HepG2 (cell line): Measurements from ENCODE around the gene JMJD7.

ENCODE experiments used
- IRF2 ChIP-seq: IDR thresholded peaks from 2 replicates; pipeline ENCODE4 v1.6.1; 2018; ENCODE audit warnings: missing genetic modification reagents, missing compliant biosample characterization
- PAX8 ChIP-seq: sonication (generic); formaldehyde crosslinking; IDR thresholded peaks from 2 replicates; pipeline ENCODE4 v1.8.0; 2022; ENCODE audit warnings: mild to moderate bottlenecking, missing genetic modification reagents, borderline replicate concordance
- ZNF577 ChIP-seq: sonication (generic); formaldehyde crosslinking; IDR thresholded peaks from 2 replicates; pipeline ENCODE4 v1.4.0; 2020; ENCODE audit warnings: mild to moderate bottlenecking, low read depth, missing genetic modification reagents, borderline replicate concordance
- TF ChIP-seq, protein P1 (sequence below), 2 experiments: sonication (generic) in 1 of 2; formaldehyde crosslinking in 1 of 2; IDR thresholded peaks; 2 replicates each; pipeline versions ENCODE4 v1.6.1 to v1.9.0; 2014 to 2022; ENCODE audit warnings: antibody characterized with exemption in 1 of 2, borderline replicate concordance in 1 of 2, inconsistent platforms in 1 of 2, low read depth in 1 of 2, missing genetic modification reagents in 1 of 2
- TF ChIP-seq, protein P2 (sequence below): sonication (generic); formaldehyde crosslinking; IDR thresholded peaks from 2 replicates; pipeline ENCODE4 v1.8.1; 2023; ENCODE audit warnings: missing genetic modification reagents, inconsistent platforms, borderline replicate concordance

DNA sequence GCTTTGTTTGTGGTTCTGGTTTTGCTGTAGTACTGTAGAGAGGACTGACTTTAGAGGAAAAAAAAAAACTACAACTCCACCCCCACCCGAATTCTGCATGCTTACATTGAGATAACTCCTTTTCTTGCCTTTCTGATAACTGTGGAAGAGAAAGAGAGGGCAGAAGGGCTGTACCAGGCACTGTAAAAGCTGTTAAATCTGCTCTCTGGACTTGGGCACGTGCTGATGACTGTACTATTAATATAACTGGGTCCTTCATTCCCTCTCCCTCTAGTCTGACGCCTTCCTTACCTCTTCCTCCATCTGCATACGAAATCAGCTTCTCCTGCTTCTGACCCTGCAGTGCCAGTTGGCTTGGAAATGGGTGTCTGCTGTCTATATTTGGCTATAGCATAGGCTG is 38.7 kb upstream of the JMJD7 start:
- TF ChIP-seq PAX8 (CRISPR knock-in tag) (no peak), ZNF577 (no peak), IRF2 (CRISPR knock-in tag) (no peak)
- TF ChIP-seq, protein P1, sequence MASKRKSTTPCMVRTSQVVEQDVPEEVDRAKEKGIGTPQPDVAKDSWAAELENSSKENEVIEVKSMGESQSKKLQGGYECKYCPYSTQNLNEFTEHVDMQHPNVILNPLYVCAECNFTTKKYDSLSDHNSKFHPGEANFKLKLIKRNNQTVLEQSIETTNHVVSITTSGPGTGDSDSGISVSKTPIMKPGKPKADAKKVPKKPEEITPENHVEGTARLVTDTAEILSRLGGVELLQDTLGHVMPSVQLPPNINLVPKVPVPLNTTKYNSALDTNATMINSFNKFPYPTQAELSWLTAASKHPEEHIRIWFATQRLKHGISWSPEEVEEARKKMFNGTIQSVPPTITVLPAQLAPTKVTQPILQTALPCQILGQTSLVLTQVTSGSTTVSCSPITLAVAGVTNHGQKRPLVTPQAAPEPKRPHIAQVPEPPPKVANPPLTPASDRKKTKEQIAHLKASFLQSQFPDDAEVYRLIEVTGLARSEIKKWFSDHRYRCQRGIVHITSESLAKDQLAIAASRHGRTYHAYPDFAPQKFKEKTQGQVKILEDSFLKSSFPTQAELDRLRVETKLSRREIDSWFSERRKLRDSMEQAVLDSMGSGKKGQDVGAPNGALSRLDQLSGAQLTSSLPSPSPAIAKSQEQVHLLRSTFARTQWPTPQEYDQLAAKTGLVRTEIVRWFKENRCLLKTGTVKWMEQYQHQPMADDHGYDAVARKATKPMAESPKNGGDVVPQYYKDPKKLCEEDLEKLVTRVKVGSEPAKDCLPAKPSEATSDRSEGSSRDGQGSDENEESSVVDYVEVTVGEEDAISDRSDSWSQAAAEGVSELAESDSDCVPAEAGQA (IDR thresholded peaks at IDR 0.05; ENCODE audit: low read depth) = no peak
- TF ChIP-seq, protein P1 (CRISPR knock-in tag; IDR thresholded peaks at IDR 0.05; ENCODE audit: borderline replicate concordance) = no peak
- TF ChIP-seq, protein P2, sequence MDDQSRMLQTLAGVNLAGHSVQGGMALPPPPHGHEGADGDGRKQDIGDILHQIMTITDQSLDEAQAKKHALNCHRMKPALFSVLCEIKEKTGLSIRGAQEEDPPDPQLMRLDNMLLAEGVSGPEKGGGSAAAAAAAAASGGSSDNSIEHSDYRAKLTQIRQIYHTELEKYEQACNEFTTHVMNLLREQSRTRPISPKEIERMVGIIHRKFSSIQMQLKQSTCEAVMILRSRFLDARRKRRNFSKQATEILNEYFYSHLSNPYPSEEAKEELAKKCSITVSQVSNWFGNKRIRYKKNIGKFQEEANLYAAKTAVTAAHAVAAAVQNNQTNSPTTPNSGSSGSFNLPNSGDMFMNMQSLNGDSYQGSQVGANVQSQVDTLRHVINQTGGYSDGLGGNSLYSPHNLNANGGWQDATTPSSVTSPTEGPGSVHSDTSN (CRISPR knock-in tag) = no peak
